ENCODE measurements around the gene PTGDS.

PTGDS gene

GRCh38 chr9:136977223-136977622 is at the start of gene PTGDS:
Gene PTGDS, plus strand, starts transcription at chr9:136977504. Its CDS starts 75 bp downstream, at chr9:136977579.
- DNase-seq (ENCODE audit: low read depth) = no peak

GRCh38 chr9:136928591-136928990 is 48.7 kb upstream of the PTGDS start:
- no peak for DNase-seq (ENCODE audit: low read depth)

GRCh38 chr9:136930014-136930413 is 47.3 kb upstream of the PTGDS start:
- no peak for DNase-seq (ENCODE audit: low read depth)

GRCh38 chr9:136931611-136932130 is 45.6 kb upstream of the PTGDS start:
- no peak for DNase-seq (ENCODE audit: low read depth)

- DNase-seq (ENCODE audit: low read depth) = no peak
These were observed 43.0 kb upstream of the PTGDS start for GRCh38 chr9:136934277-136934676.

GRCh38 chr9:136935651-136936050 is 41.7 kb upstream of the PTGDS start:
- no peak for DNase-seq (ENCODE audit: low read depth)

- no peak for DNase-seq (ENCODE audit: low read depth)
These were observed 40.6 kb upstream of the PTGDS start for GRCh38 chr9:136936645-136937170.

- no peak for DNase-seq (ENCODE audit: low read depth)
These were observed 39.9 kb upstream of the PTGDS start for GRCh38 chr9:136937186-136938001.

- DNase-seq (ENCODE audit: low read depth) = no peak
These were observed 37.8 kb upstream of the PTGDS start for GRCh38 chr9:136939431-136939995.

- no peak for DNase-seq (ENCODE audit: low read depth)
These were observed 37.2 kb upstream of the PTGDS start for GRCh38 chr9:136939996-136940525.

- no peak for DNase-seq (ENCODE audit: low read depth)
These were observed 36.6 kb upstream of the PTGDS start for GRCh38 chr9:136940526-136941230.

- DNase-seq (ENCODE audit: low read depth) = no peak
These were observed 35.8 kb upstream of the PTGDS start for GRCh38 chr9:136941231-136942111.

GRCh38 chr9:136942112-136942880 is 35.0 kb upstream of the PTGDS start:
- no peak for DNase-seq (ENCODE audit: low read depth)

GRCh38 chr9:136942881-136943230 is 34.4 kb upstream of the PTGDS start:
- DNase-seq (ENCODE audit: low read depth) = no peak

GRCh38 chr9:136943291-136944211 is 33.8 kb upstream of the PTGDS start:
- DNase-seq (ENCODE audit: low read depth) = no peak

GRCh38 chr9:136944212-136944518 is 33.1 kb upstream of the PTGDS start:
- DNase-seq (ENCODE audit: low read depth) = no peak

- DNase-seq (ENCODE audit: low read depth) = peak; percentile 95
These were observed 32.6 kb upstream of the PTGDS start, which contains the start of the genes C8G and FBXW5 for GRCh38 chr9:136944519-136945332. Gene C8G, plus strand, starts transcription at chr9:136945243. Its CDS starts 78 bp downstream, at chr9:136945321. Gene FBXW5, minus strand, starts transcription at chr9:136944738. Its CDS starts 655 bp downstream, at chr9:136944083.

All from activated T-helper 1 cell treated with Interleukin-2 at 50 U/mL for 16 hours (primary cell).